DOHH2 (cell line): ENCODE measurements around the gene SSUH2.
"Not testable (repeated sequence)": the region's sequence is repeated elsewhere in the genome, so short reads cannot be mapped to it uniquely, and the experiment has no call there.

Experiments
- H3F3A ChIP-seq: fragments of 200-600 bp; sonication (generic), shearing (Covaris generic); 2 replicates; pipeline ENCODE4 v1.6.0; 2016; ENCODE audit warnings: antibody characterized with exemption, mild to moderate bottlenecking; ENCODE audit not compliant: control insufficient read depth, insufficient read depth
- H3K27ac ChIP-seq: fragments of 200-600 bp; sonication (generic); 2 replicates; pipeline ENCODE4 v1.5.1; 2014; ENCODE audit warnings: low read depth, mild to moderate bottlenecking, low read length, moderate library complexity
- H3K27me3 ChIP-seq: fragments of 200-600 bp; sonication (generic); 2 replicates; pipeline ENCODE4 v1.6.1; 2014; ENCODE audit warnings: mild to moderate bottlenecking, low read length, mixed read lengths; ENCODE audit not compliant: control insufficient read depth
- H3K36me3 ChIP-seq: fragments of 200-600 bp; sonication (generic); 2 replicates; pipeline ENCODE4 v1.6.1; 2014; ENCODE audit warnings: mild to moderate bottlenecking, low read length, moderate library complexity, mixed read lengths; ENCODE audit not compliant: control insufficient read depth
- H3K4me1 ChIP-seq: fragments of 200-600 bp; sonication (generic); 2 replicates; pipeline ENCODE4 v1.6.1; 2014; ENCODE audit warnings: mild to moderate bottlenecking, low read length, mixed read lengths; ENCODE audit not compliant: control insufficient read depth
- H3K4me2 ChIP-seq: fragments of 200-600 bp; sonication (generic); 2 replicates; pipeline ENCODE4 v1.6.0; 2014; ENCODE audit warnings: mild to moderate bottlenecking, low read length, moderate library complexity
- H3K4me3 ChIP-seq: fragments of 200-600 bp; sonication (generic); 2 replicates; pipeline ENCODE4 v1.5.1; 2014; ENCODE audit warnings: mild to moderate bottlenecking, low read length, mixed read lengths
- H3K79me2 ChIP-seq: fragments of 200-600 bp; sonication (generic); 2 replicates; pipeline ENCODE4 v1.6.1; 2014; ENCODE audit warnings: mild to moderate bottlenecking, low read length, mixed read lengths; ENCODE audit not compliant: control insufficient read depth
- H3K9me2 ChIP-seq: fragments of 200-600 bp; sonication (generic); replicated peaks from 2 replicates; pipeline ENCODE4 v1.6.1; 2014; ENCODE audit warnings: mild to moderate bottlenecking, low read length, mixed read lengths; ENCODE audit not compliant: control insufficient read depth
- H3K9me3 ChIP-seq: fragments of 200-600 bp; sonication (generic); 2 replicates; pipeline ENCODE4 v1.6.1; 2014; ENCODE audit warnings: antibody characterized with exemption, low read length, mixed read lengths; ENCODE audit not compliant: control insufficient read depth, insufficient read depth
- H4K20me1 ChIP-seq: fragments of 200-600 bp; sonication (generic); 2 replicates; pipeline ENCODE4 v1.6.0; 2014; ENCODE audit warnings: low read depth, mild to moderate bottlenecking, antibody characterized with exemption, low read length, moderate library complexity; ENCODE audit not compliant: control insufficient read depth, insufficient read depth
- EZH2phosphoT487 ChIP-seq: fragments of 200-600 bp; sonication (generic); IDR thresholded peaks from 2 replicates; pipeline ENCODE4 v1.6.1; 2017; ENCODE audit warnings: borderline replicate concordance, mild to moderate bottlenecking, antibody characterized with exemption, low read length, moderate library complexity, mixed read lengths
- TF ChIP-seq, protein P1 (sequence below): fragments of 200-600 bp; sonication (generic); IDR thresholded peaks from one replicate; pipeline ENCODE4 v1.5.1; 2014; ENCODE audit warnings: antibody characterized with exemption, mild to moderate bottlenecking, low read depth, low read length; ENCODE audit not compliant: poor library complexity, severe bottlenecking

The SSUH2 gene

DNA sequence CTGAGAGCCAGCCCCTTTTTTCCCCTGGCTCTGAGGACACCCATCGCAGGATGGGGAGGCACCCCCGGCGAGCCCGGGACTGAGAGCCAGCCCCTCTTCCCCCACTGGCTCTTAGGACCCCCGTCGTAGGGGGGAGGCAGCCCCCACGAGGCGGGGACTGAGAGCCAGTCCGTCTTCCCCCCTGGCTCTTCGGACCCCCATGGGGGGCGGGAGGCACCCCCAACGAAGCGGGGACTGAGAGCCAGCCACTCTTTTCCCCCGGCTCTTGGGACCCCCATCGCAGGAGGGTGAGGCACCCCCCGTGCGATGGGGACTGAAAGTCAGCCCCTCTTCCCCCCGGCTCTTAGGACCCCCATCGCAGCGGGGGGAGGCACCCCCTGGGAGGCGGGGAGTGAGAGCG, 36.8 kb upstream of the SSUH2 start:
- H3K4me2 ChIP-seq, result no peak overlapping the region
- no peak overlapping the region for H3K27ac ChIP-seq
- no peaks in the 10 kb centered on the region for H3K9me2 ChIP-seq
- no peaks in the 10 kb centered on the region for H4K20me1 ChIP-seq
- no peaks in the 10 kb centered on the region for H3F3A ChIP-seq
- no peaks in the 10 kb centered on the region for H3K27me3 ChIP-seq
- H3K4me3 ChIP-seq, result no peak overlapping the region
- no peak for TF ChIP-seq EZH2phosphoT487
- TF ChIP-seq, protein P1, sequence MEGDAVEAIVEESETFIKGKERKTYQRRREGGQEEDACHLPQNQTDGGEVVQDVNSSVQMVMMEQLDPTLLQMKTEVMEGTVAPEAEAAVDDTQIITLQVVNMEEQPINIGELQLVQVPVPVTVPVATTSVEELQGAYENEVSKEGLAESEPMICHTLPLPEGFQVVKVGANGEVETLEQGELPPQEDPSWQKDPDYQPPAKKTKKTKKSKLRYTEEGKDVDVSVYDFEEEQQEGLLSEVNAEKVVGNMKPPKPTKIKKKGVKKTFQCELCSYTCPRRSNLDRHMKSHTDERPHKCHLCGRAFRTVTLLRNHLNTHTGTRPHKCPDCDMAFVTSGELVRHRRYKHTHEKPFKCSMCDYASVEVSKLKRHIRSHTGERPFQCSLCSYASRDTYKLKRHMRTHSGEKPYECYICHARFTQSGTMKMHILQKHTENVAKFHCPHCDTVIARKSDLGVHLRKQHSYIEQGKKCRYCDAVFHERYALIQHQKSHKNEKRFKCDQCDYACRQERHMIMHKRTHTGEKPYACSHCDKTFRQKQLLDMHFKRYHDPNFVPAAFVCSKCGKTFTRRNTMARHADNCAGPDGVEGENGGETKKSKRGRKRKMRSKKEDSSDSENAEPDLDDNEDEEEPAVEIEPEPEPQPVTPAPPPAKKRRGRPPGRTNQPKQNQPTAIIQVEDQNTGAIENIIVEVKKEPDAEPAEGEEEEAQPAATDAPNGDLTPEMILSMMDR, result no peak
- no peaks in the 10 kb centered on the region for H3K4me1 ChIP-seq
- no peaks in the 10 kb centered on the region for H3K9me3 ChIP-seq
- no peaks in the 10 kb centered on the region for H3K36me3 ChIP-seq
- no peaks in the 10 kb centered on the region for H3K79me2 ChIP-seq

DNA sequence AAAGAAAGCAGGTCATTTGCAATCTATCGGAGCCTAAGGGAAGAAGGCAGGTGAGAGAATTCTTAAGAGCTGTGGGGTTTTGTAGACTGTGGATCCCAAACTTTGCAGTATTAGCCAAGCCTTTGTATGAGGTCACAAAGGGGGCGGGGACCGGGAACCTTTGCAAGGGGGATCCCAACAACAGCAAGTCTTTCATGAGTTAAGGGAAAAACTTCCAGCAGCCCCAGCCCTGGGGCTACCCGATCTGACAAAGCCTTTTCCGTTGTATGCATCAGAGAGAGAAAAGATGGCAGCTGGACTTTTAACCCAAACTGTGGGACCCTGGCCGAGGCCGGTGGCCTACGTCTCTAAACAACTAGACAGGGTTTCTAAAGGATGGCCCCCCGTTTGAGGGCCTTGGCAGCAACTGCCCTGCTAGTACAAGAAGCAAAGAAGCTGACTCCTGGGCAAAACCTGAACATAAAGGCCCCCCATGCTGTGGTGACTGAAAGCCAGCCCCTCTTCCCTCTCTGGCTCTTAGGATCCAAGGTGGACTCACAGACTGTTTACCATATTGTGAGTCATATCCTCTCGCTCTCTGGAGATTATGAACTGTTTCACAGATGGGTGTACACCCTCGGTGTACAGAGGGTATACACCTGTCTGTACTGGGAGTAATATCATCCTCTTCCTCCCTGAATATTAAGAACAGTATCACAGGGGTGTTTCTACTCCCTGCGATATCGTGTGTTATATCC, 35.4 kb upstream of the SSUH2 start:
- H3K9me2 ChIP-seq, H3F3A ChIP-seq, H4K20me1 ChIP-seq, H3K4me3 ChIP-seq, H3K36me3 ChIP-seq, H3K4me1 ChIP-seq, H3K27me3 ChIP-seq, H3K9me3 ChIP-seq, H3K27ac ChIP-seq, H3K4me2 ChIP-seq, H3K79me2 ChIP-seq: not testable (repeated sequence)

DNA sequence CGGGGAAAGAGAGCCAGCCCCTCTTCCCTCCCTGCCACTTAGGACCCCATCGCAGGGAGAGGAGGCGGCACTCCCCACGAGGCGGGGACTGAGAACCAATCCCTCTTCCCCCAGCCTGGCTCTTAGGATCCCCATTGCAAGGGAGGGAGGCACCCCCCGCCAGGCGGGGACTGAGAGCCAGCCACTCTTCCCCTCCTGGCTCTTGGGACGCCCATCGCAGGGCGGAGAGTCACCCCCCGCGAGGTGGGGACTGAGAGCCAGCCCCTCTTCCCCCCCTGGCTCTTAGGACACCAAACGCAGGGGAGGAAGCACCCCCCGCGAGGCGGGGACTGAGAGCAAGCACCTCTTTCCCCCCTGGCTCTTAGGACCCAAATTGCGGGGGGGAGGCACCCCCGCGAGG, 34.2 kb upstream of the SSUH2 start:
- no peaks in the 10 kb centered on the region for H3K27me3 ChIP-seq
- H3F3A ChIP-seq, result no peaks in the 10 kb centered on the region
- H3K4me3 ChIP-seq, result no peak overlapping the region
- no peak for TF ChIP-seq EZH2phosphoT487
- TF ChIP-seq, protein P1, result no peak
- H3K79me2 ChIP-seq, result no peaks in the 10 kb centered on the region
- H3K27ac ChIP-seq, result no peak overlapping the region
- no peaks in the 10 kb centered on the region for H3K9me3 ChIP-seq
- no peaks in the 10 kb centered on the region for H3K4me1 ChIP-seq
- no peaks in the 10 kb centered on the region for H3K36me3 ChIP-seq
- no peaks in the 10 kb centered on the region for H3K9me2 ChIP-seq
- no peaks in the 10 kb centered on the region for H4K20me1 ChIP-seq
- H3K4me2 ChIP-seq, result no peak overlapping the region

DNA sequence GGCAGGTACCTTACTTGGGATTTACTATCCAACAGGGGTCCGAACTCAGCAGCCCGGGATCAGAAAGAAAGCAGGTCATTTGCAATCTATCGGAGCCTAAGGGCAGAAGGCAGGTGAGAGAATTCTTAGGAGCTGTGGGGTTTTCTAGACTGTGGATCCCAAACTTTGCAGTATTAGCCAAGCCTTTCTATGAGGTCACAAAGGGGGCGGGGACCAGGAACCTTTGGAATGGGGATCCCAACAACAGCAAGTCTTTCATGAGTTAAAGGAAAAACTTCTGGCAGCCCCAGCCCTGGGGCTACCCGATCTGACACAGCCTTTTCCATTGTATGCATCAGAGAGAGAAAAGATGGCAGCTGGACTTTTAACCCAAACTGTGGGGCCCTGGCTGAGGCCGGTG, 32.7 kb upstream of the SSUH2 start:
- H3K27me3 ChIP-seq, H3K4me1 ChIP-seq, H3F3A ChIP-seq, H4K20me1 ChIP-seq, H3K9me3 ChIP-seq, H3K27ac ChIP-seq, H3K9me2 ChIP-seq, H3K4me3 ChIP-seq, H3K36me3 ChIP-seq, H3K79me2 ChIP-seq, H3K4me2 ChIP-seq: not testable (repeated sequence)

DNA sequence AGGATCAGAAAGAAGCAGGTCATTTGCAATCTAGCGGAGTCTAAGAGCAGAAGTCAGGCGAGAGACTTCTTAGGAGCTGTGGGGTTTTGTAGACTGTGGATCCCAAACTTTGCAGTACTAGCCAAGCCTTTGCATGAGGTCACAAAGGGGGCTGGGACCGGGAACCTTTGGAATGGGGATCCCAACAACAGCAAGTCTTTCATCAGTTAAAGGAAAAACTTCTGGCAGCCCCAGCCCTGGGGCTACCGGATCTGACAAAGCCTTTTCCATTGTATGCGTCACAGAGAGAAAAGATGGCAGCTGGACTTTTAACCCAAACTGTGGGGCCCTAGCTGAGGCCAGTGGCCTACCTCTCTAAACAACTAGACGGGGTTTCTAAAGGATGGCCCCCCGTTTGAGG, 31.0 kb upstream of the SSUH2 start:
- not testable (repeated sequence) for H3K4me3 ChIP-seq, H3K36me3 ChIP-seq, H3K9me3 ChIP-seq, H3K9me2 ChIP-seq, H4K20me1 ChIP-seq, H3K4me2 ChIP-seq, H3K4me1 ChIP-seq, H3K27ac ChIP-seq, H3K27me3 ChIP-seq, H3K79me2 ChIP-seq, H3F3A ChIP-seq
